ENCODE measurements around the gene ADIPOR1. TPM values are rescaled to one million over a fixed set of nuclear protein-coding genes. Genes with fewer than 3 reads are reported as not detected.
A peak's percentile ranks its signal among the peaks of the same experiment; 100 is the strongest.

Gene ADIPOR1
- total RNA-seq, 1 donor from 2014 or later: 79.2 TPM

- peaks cover 20% of the 10 kb centered on the region for H3K4me1 Mint-ChIP-seq (ENCODE audit: low read depth)
- H3K36me3 Mint-ChIP-seq (ENCODE audit: low read depth): peaks cover 7% of the 10 kb centered on the region
- H3K27me3 Mint-ChIP-seq (ENCODE audit: low read depth): peaks cover 1% of the 10 kb centered on the region
- peak overlapping the region; percentile 26 for H3K27ac Mint-ChIP-seq
- peak overlapping the region; percentile 76 for H3K4me3 Mint-ChIP-seq (ENCODE audit: low read depth)
- no peak for DNase-seq (ENCODE audit: low spot score)
- intact Hi-C loops (cut with micrococcal nuclease): loop anchor here (2.0 to 5.0 kb wide), 2 partner anchors 77 to 624 kb away; partner anchors contain the start of genes RABIF and UBE2T
- H3K9me3 Mint-ChIP-seq: no peaks in the 10 kb centered on the region
Observed at GRCh38 chr1:202966006-202966898, 8.1 kb upstream of the ADIPOR1 start.

GRCh38 chr1:202965422-202965821 lies 7.3 kb upstream of the ADIPOR1 start:
- H3K4me3 Mint-ChIP-seq (ENCODE audit: low read depth): peak overlapping the region; percentile 76
- H3K9me3 Mint-ChIP-seq: no peaks in the 10 kb centered on the region
- H3K4me1 Mint-ChIP-seq (ENCODE audit: low read depth): peaks cover 20% of the 10 kb centered on the region
- no peak overlapping the region for H3K27ac Mint-ChIP-seq
- peaks cover 7% of the 10 kb centered on the region for H3K36me3 Mint-ChIP-seq (ENCODE audit: low read depth)
- DNase-seq (ENCODE audit: low spot score): no peak
- intact Hi-C loops (cut with micrococcal nuclease): loop anchor here (5.0 kb wide), 1 partner anchor 623 kb away; the partner anchor contains the start of gene UBE2T
- peaks cover 1% of the 10 kb centered on the region for H3K27me3 Mint-ChIP-seq (ENCODE audit: low read depth)

GRCh38 chr1:202964791-202965410 lies 6.8 kb upstream of the ADIPOR1 start:
- peak overlapping the region; percentile 76 for H3K4me3 Mint-ChIP-seq (ENCODE audit: low read depth)
- intact Hi-C loops (cut with micrococcal nuclease): loop anchor here (5.0 kb wide), 1 partner anchor 623 kb away; the partner anchor contains the start of gene UBE2T
- H3K9me3 Mint-ChIP-seq: no peaks in the 10 kb centered on the region
- peaks cover 7% of the 10 kb centered on the region for H3K36me3 Mint-ChIP-seq (ENCODE audit: low read depth)
- H3K27me3 Mint-ChIP-seq (ENCODE audit: low read depth): peaks cover under 1% of the 10 kb centered on the region
- no peak for DNase-seq (ENCODE audit: low spot score)
- H3K27ac Mint-ChIP-seq: no peak overlapping the region
- peaks cover 20% of the 10 kb centered on the region for H3K4me1 Mint-ChIP-seq (ENCODE audit: low read depth)

GRCh38 chr1:202961220-202961880 lies 3.2 kb upstream of the ADIPOR1 start:
- Mint-ChIP-seq H3K27ac (no peak overlapping the region), H3K4me1 (ENCODE audit: low read depth) (peaks cover 22% of the 10 kb centered on the region), H3K9me3 (no peaks in the 10 kb centered on the region), H3K36me3 (ENCODE audit: low read depth) (peaks cover 8% of the 10 kb centered on the region), H3K4me3 (ENCODE audit: low read depth) (no peak overlapping the region), H3K27me3 (ENCODE audit: low read depth) (no peaks in the 10 kb centered on the region)
- intact Hi-C loops (cut with micrococcal nuclease): no loop called here
- no peak for DNase-seq (ENCODE audit: low spot score)

- H3K9me3 Mint-ChIP-seq: no peaks in the 10 kb centered on the region
Observed at GRCh38 chr1:202959276-202959620, 1.1 kb upstream of the ADIPOR1 start.

GRCh38 chr1:202958544-202959275 lies 598 bp upstream of the ADIPOR1 start:
- Mint-ChIP-seq H3K27ac (peak overlapping the region; percentile 58), H3K9me3 (no peaks in the 10 kb centered on the region), H3K4me3 (ENCODE audit: low read depth) (peak overlapping the region; percentile 94), H3K36me3 (ENCODE audit: low read depth) (peaks cover 13% of the 10 kb centered on the region), H3K4me1 (ENCODE audit: low read depth) (peaks cover 26% of the 10 kb centered on the region), H3K27me3 (ENCODE audit: low read depth) (no peaks in the 10 kb centered on the region)
- intact Hi-C loops (cut with micrococcal nuclease): loop anchor here (1.0 to 2.0 kb wide), 4 partner anchors 9 to 70 kb away; partner anchors contain the start of genes CYB5R1, KLHL12, PPFIA4 and RABIF
- DNase-seq (ENCODE audit: low spot score): no peak

More at GRCh38 chr1:202959276-202959620, 1.1 kb upstream of the ADIPOR1 start:
- intact Hi-C loops (cut with micrococcal nuclease): loop anchor here (2.0 kb wide), 2 partner anchors 32 to 70 kb away; partner anchors contain the start of genes KLHL12 and RABIF
- H3K27me3 Mint-ChIP-seq (ENCODE audit: low read depth): no peaks in the 10 kb centered on the region
- H3K27ac Mint-ChIP-seq: no peak overlapping the region
- H3K4me3 Mint-ChIP-seq (ENCODE audit: low read depth): peak overlapping the region; percentile 94
- peaks cover 11% of the 10 kb centered on the region for H3K36me3 Mint-ChIP-seq (ENCODE audit: low read depth)
- peaks cover 22% of the 10 kb centered on the region for H3K4me1 Mint-ChIP-seq (ENCODE audit: low read depth)
- DNase-seq (ENCODE audit: low spot score): no peak

GRCh38 chr1:202956969-202957368 lies 1.1 kb downstream of the ADIPOR1 start:
- H3K36me3 Mint-ChIP-seq (ENCODE audit: low read depth): peaks cover 16% of the 10 kb centered on the region
- intact Hi-C loops (cut with micrococcal nuclease): loop anchor here (2.0 kb wide), 1 partner anchor 146 kb away; the partner anchor contains the start of gene PCAT6
- no peak for DNase-seq (ENCODE audit: low spot score)
- H3K27ac Mint-ChIP-seq: peak overlapping the region; percentile 47
- no peaks in the 10 kb centered on the region for H3K9me3 Mint-ChIP-seq
- H3K4me3 Mint-ChIP-seq (ENCODE audit: low read depth): peak overlapping the region; percentile 94
- no peaks in the 10 kb centered on the region for H3K27me3 Mint-ChIP-seq (ENCODE audit: low read depth)
- H3K4me1 Mint-ChIP-seq (ENCODE audit: low read depth): peaks cover 34% of the 10 kb centered on the region

GRCh38 chr1:202954057-202954745 lies 3.9 kb downstream of the ADIPOR1 start:
- peaks cover 34% of the 10 kb centered on the region for H3K4me1 Mint-ChIP-seq (ENCODE audit: low read depth)
- no peak overlapping the region for H3K27ac Mint-ChIP-seq
- no peak for DNase-seq (ENCODE audit: low spot score)
- no peak overlapping the region for H3K4me3 Mint-ChIP-seq (ENCODE audit: low read depth)
- no peaks in the 10 kb centered on the region for H3K9me3 Mint-ChIP-seq
- H3K36me3 Mint-ChIP-seq (ENCODE audit: low read depth): peaks cover 18% of the 10 kb centered on the region
- intact Hi-C loops (cut with micrococcal nuclease): no loop called here
- no peaks in the 10 kb centered on the region for H3K27me3 Mint-ChIP-seq (ENCODE audit: low read depth)

GRCh38 chr1:202953392-202953791 lies 4.7 kb downstream of the ADIPOR1 start:
- Mint-ChIP-seq H3K36me3 (ENCODE audit: low read depth) (peaks cover 19% of the 10 kb centered on the region), H3K9me3 (no peaks in the 10 kb centered on the region), H3K27me3 (ENCODE audit: low read depth) (no peaks in the 10 kb centered on the region), H3K4me3 (ENCODE audit: low read depth) (no peak overlapping the region), H3K4me1 (ENCODE audit: low read depth) (peaks cover 28% of the 10 kb centered on the region), H3K27ac (no peak overlapping the region)
- intact Hi-C loops (cut with micrococcal nuclease): no loop called here
- DNase-seq (ENCODE audit: low spot score): no peak

- no peak for DNase-seq (ENCODE audit: low spot score)
- no peaks in the 10 kb centered on the region for H3K9me3 Mint-ChIP-seq
- H3K36me3 Mint-ChIP-seq (ENCODE audit: low read depth): peaks cover 24% of the 10 kb centered on the region
- peaks cover 28% of the 10 kb centered on the region for H3K4me1 Mint-ChIP-seq (ENCODE audit: low read depth)
- no peak overlapping the region for H3K4me3 Mint-ChIP-seq (ENCODE audit: low read depth)
- intact Hi-C loops (cut with micrococcal nuclease): no loop called here
- peak overlapping the region; percentile 63 for H3K27ac Mint-ChIP-seq
- H3K27me3 Mint-ChIP-seq (ENCODE audit: low read depth): no peaks in the 10 kb centered on the region
Observed at GRCh38 chr1:202952818-202953217, 5.3 kb downstream of the ADIPOR1 start.

GRCh38 chr1:202952099-202952498 lies 6.0 kb downstream of the ADIPOR1 start:
- H3K27me3 Mint-ChIP-seq (ENCODE audit: low read depth): no peaks in the 10 kb centered on the region
- no peak overlapping the region for H3K27ac Mint-ChIP-seq
- no peak overlapping the region for H3K4me3 Mint-ChIP-seq (ENCODE audit: low read depth)
- H3K9me3 Mint-ChIP-seq: no peaks in the 10 kb centered on the region
- DNase-seq (ENCODE audit: low spot score): no peak
- intact Hi-C loops (cut with micrococcal nuclease): no loop called here
- peaks cover 23% of the 10 kb centered on the region for H3K4me1 Mint-ChIP-seq (ENCODE audit: low read depth)
- H3K36me3 Mint-ChIP-seq (ENCODE audit: low read depth): peaks cover 27% of the 10 kb centered on the region

All from activated T-helper 2 cell treated with anti-CD3 and anti-CD28 coated beads, Interferon-gamma antibody, Interleukin-2, Interleukin-4, amounts not matched to agents 10 μg/mL and 5 μg/mL and 100 μg/mL, durations not matched to agents 14 hours and 24 hours and 36 hours (primary cell).